Suprapubic skin (tissue), 4 donors: ENCODE measurements around the gene RPL13.
"Not testable (repeated sequence)": the region's sequence is repeated elsewhere in the genome, so short reads cannot be mapped to it uniquely, and the experiment has no call there.

Experiments
- CTCF ChIP-seq, 2 donors: fragments of 200-600 bp in 1 of 2; fragments of 450-650 bp in 1 of 2; sonication (generic) in 1 of 2; IDR thresholded peaks; one replicate each; pipeline ENCODE4 v1.5.1; 2016 to 2019; ENCODE audit warnings: antibody characterized with exemption in 2 of 2, mild to moderate bottlenecking in 1 of 2, moderate library complexity in 1 of 2
- EP300 ChIP-seq: sonication (generic); formaldehyde crosslinking; IDR thresholded peaks from one replicate; pipeline ENCODE4 v1.6.1; 2017; ENCODE audit warnings: antibody characterized with exemption
- POLR2A ChIP-seq, 2 donors: fragments of 450-650 bp; IDR thresholded peaks; one replicate each; pipeline ENCODE4 v1.6.1; 2017; ENCODE audit warnings: antibody characterized with exemption in 2 of 2, mild to moderate bottlenecking in 2 of 2, moderate library complexity in 2 of 2
- POLR2AphosphoS5 ChIP-seq, 3 donors: sonication (generic); formaldehyde crosslinking; IDR thresholded peaks; one replicate each; pipeline ENCODE4 v1.6.1; 2017; ENCODE audit warnings: antibody characterized with exemption in 3 of 3

- not testable (repeated sequence) for TF ChIP-seq CTCF (IDR thresholded peaks at IDR 0.05); POLR2AphosphoS5 (IDR thresholded peaks at IDR 0.05); POLR2A (IDR thresholded peaks at IDR 0.05); EP300
Observed at GRCh38 chr16:89587676-89588075, 27.2 kb downstream of the RPL13 start.
